C1 segment of cervical spinal cord (tissue), 14 donors: Measurements from ENCODE around the gene WDR43.
"Not testable (repeated sequence)": the region's sequence is repeated elsewhere in the genome, so short reads cannot be mapped to it uniquely, and the experiment has no call there.

Experiments used
- DNase-seq, 14 donors: peaks; one replicate each; lab custom pipeline; 2025; lab: John Stamatoyannopoulos, UW

The WDR43 gene

GRCh38 chr2:28960401-28960800 lies 65.9 kb downstream of the WDR43 start:
- no peak for DNase-seq

DNA sequence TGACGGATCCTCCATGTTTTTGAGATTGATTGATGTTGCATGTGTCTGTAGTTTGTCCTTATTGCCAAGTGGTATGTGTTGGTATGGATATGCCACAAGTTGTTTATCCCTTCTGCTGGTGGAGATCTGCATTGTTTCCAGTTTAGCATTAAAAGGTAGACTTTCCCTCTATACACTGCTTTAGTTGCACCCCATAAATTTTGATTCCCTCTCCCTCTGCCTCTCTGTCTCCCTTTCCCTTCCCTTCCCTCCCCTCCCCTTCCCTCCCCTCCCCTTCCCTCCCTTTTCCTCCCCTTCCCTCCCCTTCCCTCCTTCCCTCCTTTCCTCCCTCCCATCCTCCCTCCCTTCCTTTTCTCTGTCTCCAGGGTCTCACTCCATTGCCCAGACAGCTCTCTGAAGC lies 68.0 kb downstream of the WDR43 start:
- no peak for DNase-seq

DNA sequence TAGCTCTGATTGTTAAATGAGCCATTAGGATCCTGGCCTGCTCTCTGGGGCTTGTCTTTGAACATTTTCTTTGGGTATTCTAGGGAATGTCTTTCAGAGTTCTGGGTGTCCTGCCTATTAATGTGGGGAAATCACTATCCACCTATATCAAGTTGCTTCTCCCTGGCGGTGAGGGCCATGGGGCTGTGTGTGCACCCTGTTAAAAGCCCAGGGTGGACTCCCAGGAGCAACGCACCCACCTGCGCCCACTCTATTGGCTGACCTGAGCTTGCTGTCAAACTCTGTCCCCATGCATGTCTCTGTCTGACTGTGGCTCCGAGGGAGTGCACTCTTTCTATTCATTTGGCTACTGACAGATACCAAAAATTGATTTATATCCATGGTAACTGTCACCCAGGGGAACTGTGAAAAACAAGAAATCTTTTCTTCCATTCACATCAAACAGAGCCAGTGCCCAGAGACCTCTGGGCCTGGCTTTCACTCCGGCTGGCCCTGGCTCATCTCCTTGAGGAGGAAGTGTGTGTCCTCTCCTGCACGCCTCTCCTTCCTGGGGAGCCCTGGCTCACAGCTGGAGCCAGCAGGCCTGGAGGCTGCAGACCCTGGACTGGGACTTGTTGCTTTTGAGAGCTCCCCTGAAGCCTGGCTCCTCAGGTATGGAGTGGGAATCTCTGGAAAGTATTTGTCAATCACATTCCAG lies 76.1 kb downstream of the WDR43 start:
- peak in 4 of 14 donors; percentile 18 to 37 (median 30) for DNase-seq

GRCh38 chr2:28972778-28973335 lies 78.4 kb downstream of the WDR43 start:
- DNase-seq = no peak

GRCh38 chr2:28974252-28974651 lies 79.8 kb downstream of the WDR43 start:
- DNase-seq = no peak

GRCh38 chr2:28975671-28976070 lies 81.2 kb downstream of the WDR43 start:
- DNase-seq = no peak

DNA sequence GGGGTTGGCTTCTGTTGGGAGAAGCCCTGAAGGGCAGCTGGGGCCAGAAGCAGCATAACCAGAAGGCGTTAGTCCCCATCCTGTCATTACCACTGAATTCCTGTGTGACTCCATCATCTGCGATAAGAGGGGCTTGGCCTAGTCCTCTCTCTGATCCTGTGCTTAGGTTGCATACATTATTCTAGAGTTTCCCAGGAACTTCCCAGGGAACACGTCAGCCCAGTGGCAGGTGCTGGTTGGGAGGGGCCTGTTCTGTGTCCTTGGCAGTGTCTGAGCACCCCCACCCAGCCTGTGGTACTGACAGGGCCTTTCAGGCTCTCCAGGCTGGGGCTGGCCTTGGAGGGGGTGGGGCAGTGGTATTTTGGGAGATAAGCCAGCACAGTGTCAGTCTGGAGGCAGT lies 82.1 kb downstream of the WDR43 start:
- no peak for DNase-seq

- no peak for DNase-seq
Measured at GRCh38 chr2:28977176-28977875, 82.9 kb downstream of the WDR43 start.

- not testable (repeated sequence) for DNase-seq
Measured at GRCh38 chr2:28978001-28978400, 83.5 kb downstream of the WDR43 start.

DNA sequence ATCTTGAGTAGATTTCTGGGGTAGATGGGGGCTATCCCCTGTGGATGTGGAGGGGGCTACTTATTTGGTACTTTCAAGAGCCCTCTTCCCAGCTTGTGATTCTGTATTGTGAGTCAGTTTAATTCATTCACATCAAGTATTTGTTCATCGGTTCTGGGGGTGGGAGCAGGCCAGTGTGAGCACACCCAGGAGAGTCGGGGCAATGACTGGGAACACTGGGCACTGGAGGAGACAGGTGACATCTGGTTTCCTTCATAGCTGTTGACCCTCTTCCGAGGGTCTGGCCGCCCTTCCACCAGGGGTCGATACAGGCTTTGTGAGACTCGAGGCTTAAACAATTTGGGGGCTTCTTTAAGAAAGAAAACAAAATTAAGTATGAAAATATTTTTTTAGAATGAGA lies 84.1 kb downstream of the WDR43 start:
- DNase-seq = no peak

DNA sequence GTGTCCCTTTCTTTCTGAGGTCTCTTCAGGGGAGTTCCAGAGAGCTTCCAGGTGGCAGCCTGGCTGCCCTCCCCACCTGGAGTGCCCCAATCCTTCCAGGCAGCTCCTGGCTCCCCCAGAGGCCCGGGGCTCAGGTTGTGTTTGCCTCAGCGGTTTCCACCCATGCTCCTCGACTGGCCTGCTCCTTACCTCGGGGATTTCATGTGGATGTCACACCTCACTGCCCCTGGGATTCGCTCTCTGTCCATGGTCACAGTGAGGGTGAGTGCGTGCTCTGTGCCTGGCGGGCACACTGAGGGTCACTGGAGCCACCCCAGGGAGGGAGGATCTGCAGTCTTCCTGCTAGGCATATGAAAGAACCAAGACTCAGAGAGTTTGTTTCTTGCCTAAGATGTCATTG lies 84.6 kb downstream of the WDR43 start:
- no peak for DNase-seq

DNA sequence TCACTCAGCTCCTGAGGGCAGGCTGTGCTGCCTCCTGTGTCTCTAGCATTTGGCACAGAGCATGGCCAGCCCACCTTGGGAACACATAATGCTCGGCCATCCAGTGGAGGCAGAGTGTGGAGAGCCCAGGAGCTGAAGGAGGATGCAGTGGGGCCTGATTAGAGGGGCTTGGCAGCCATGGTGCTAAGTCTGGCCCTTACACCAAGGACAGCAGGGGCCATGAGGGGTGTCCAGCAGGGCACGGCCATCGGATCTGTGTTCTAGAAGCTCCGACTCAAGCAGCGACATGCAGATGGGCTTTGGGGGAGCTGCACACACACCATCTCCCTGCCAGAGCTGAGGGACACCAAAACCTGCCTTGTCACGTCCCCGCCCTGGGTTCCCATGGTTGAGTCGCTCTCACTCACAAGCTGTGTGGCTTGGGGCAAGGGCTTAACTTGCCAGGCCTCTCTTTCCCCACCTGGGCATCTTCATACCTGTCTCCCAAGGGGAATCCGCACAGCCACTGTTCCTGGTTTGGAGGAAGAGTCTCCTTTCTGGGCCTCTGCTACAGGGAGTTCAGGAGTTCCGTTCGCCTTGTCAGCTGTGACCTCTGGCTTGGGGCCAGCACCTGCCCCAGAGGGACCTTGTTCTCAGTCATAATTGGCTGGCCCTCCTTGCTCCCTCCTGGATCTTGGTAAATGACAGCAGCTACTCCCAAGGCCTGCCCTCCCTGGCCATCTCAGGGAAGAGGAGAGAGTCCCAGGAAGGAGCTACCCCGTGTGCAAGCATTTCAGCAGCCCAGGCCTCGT lies 85.3 kb downstream of the WDR43 start:
- no peak for DNase-seq

GRCh38 chr2:28980368-28981015 lies 86.0 kb downstream of the WDR43 start:
- peak in 3 of 14 donors; percentile 9 to 30 (median 20) for DNase-seq

- DNase-seq = peak in 8 of 14 donors; percentile 31 to 60 (median 44)
Measured at GRCh38 chr2:28981016-28981441, 86.6 kb downstream of the WDR43 start, which contains the start of gene TOGARAM2. Gene TOGARAM2, plus strand, starts transcription at chr2:28981298. Its CDS starts 13,537 bp downstream, at chr2:28994835.

DNA sequence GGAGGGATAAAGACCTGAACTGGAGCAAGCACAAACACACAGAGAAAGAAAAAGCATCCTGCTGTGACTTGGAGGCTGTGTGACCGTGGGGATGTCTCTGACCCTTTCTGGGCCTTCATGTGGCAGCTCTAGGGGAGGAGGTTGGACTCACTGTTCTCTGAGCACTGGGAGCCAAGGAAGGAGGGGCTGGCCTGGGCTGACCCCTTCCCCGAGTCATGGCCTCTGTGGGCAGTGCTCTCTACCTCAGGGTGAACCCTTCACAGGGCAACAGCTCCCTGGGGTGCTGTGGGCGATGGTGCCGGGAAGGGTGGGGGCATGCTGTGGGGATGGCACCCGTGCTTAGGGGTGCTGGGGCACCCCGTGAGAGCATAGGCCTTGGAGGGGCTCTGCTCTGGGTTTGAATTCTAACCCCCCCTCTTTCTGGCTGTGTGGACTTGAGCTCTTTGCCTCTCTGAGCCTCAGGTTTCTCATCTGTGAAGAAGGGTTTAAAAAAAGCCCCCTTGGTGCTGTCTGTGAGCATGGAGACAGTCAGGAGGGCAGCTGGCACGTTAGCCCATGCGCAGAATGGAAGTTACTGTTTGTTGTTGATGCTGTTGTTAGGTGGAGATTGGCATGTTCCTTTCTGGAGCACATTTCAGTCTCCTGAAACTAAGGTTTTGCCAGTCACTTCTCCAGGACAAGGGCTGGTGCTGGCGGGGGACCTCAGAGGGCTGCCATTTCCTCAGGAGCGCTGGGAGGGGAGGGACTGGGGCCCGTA lies 87.3 kb downstream of the WDR43 start:
- DNase-seq = no peak

DNA sequence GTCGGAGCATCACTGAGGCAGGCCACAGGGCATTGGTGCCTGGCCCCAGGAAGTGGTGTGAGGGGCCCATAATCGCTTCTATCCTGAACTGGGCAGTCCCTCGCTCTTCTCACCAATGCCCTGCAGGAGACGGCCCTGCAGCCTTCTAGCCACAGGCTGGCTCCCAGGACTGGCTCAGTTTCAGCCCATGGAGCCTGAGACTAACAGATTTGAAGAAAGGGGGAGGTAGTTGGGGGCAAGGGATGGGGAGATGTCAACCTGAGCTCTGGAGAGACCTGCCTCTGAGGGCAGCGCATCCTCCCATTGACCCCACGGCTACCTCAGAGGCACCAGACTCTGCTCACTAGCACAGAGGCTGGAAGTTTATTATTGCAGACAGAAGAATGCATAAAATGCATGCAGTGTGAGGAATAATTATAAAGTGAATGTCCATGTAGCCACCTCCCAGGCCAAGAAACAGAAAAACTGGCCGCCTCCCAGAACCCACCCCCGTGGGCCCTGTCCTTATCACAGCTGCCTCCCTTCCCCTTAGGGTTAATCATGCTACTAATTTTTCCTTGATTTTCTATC lies 88.0 kb downstream of the WDR43 start:
- DNase-seq = no peak

GRCh38 chr2:28986429-28986828 lies 92.0 kb downstream of the WDR43 start:
- DNase-seq = no peak

DNA sequence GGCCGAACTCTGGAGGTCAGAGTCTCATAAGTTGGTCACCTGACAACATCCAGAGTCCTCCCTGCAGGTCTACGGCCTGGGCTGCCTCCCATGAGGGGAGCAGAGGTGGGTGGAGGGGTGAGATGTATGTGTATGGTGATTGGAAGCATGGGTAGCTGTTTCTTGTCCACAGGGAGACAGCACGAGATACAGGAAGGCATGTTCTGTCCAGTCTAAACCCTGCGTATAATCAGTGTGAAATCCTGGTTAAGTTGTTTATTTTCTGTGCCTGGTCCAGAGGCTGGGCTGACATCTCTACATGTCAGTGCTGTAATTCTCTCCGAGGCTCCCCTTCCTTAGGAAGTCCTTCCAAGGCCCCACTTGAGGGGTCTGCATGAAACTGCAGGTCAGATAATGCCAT lies 95.5 kb downstream of the WDR43 start:
- DNase-seq = no peak

DNA sequence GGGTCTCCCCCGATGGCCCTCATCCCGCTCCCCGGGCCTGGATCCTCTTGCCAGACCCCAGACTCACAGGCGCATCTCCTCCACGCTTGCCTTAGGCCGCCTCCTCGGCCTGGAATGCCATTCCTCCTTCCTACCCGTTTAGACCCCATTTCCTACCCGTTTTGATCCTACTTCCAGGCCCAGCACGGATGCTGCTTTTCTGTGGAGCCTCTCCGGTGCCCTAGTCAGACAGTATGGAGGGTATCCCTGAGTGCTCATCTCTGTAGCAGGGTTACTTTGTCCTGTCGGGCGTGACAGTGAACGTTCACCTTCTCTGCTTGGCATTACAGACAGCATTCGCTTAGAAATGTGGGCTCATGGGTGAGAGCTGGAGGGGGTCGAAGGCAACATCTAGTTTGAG lies 96.0 kb downstream of the WDR43 start:
- no peak for DNase-seq

DNA sequence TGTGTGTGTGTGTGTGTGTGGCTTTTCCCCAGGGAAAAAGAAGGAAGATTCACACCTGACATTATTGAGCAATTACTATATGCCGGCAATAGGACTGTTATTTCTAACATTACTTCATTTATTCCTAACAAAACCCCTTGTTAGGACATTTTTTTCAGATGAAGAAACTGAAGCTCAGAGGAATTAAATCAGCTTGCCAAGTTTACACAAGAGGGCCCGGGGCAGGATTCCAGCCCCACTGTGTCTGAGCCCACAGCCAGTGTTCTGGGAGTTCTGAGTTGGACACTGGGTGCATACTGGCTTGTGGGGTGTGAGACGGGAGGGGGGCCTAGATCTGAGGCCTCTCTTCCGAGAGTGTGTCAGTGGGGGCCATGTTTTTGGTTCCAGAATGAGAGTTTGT lies 96.6 kb downstream of the WDR43 start:
- DNase-seq = peak in 2 of 14 donors; percentile 26 to 45
